NCI-H2029 treated with DMSO at 0.1 percent for 48 hours (cell line): ENCODE results near the gene GJA9.

Experiments
- DNase-seq: peaks from one replicate; lab custom pipeline; 2025; lab: John Stamatoyannopoulos, UW

Gene GJA9

DNA sequence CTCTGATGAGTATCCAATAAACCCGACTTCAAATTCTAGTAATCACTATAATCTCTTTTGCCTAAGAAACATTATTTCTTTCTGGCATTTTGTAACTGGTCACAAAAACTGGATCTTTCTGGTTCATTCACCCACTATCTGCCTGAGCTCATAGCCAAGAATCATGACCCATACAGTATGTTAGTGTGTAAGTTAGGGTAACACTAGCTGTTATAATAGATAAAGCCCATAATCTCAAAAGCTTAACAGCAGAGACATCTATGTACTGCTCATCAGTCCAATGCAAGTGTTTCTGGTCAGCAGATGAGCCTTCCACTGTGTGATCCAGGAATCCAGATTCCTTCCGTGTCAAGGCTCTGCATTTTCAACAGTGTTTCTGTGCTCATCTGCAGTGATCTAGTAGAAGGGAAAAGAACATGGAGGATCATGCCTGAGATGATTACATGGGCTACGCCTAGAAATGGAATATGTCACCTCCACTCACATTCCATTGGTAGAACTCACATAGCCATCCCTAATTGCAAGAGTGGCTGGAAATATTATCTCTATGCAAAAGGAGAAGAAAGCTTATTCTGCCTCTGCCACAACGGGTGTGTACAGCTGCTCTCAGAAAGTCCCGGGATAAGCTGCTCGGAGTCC is 49.5 kb downstream of the GJA9 start:
- DNase-seq = no peak

DNA sequence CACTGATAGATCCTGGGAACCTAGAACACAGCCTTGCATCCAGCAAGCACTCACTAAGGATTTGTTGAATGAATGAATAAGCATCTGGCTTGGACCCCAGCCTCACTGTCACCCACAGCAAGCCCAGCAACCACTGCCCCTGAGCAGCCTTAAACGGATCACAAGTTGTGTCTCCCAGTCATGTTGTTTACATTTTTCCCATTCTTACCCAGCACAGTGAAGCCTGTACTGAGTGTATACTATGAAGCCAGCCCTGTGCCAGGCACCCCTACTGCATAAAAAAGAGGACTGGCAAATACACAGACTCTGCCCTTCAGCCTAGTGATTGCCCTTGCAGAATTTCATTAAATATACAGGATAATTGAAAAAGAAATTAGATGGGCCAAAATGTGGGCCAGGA is 52.0 kb downstream of the GJA9 start:
- DNase-seq = no peak

DNA sequence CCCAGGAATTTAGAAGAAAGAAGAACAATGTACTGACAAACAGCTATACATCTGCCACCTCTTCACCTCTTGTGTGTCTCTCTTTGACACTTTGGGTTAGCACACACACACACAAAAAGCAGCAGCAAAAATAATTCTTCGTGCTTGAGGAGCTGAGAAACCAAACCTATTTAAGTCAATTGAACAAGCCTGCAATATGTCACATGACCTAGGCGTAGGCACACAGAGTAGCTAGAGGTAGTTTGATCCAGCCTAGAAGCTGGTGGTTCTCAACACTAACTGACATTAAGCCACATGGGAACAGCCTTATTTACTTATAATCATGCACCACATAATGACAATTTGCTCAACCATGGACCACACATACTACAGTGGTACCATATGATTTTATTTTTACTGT is 54.1 kb downstream of the GJA9 start:
- DNase-seq = no peak

DNA sequence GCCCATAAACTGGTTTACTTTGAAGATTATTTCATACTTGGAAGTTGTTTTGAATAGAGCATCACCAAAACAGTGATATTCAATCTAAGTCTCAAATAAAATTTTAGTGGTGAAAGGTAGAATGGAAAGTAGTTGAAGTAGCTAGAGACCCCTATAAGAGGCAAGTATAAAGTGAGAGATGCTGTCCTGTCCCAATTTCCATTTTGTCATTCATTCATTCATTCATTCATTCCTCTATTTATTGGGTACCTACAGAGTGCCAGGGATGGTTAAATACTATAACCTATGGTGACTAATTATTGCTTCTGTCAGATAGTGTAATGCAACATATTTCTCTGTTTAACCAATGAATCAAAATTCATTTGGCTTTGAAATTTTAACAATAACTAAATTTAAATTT is 54.5 kb downstream of the GJA9 start:
- DNase-seq = no peak

DNA sequence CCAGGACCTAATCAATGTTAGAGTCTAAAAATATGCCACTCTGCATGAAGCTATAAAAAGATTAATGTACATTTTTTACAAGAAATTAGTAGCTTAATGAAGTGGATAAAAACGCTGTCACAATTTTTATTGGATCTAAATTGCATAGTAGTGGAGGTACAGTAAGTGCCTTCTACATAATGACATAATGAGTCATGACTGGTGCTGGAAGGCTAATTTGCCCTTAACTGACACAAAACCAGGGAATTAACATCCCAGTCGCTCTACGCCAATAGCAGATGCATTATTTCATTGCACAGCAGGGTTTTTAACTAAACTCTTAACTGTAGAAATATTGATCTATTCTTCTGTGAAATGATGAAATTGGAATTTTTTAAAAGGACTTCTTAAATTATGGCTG is 55.1 kb downstream of the GJA9 start:
- DNase-seq = no peak
